Neutrophil (primary cell): ENCODE results near the gene GJB6.

Experiments
- H3K27ac ChIP-seq: fragments of 200-600 bp; sonication (generic); 2 replicates; pipeline ENCODE4 v1.5.1; 2016; ENCODE audit warnings: mild to moderate bottlenecking, moderate library complexity
- H3K27me3 ChIP-seq: fragments of 200-600 bp; sonication (generic); 2 replicates; pipeline ENCODE4 v1.6.0; 2016; ENCODE audit warnings: mild to moderate bottlenecking
- H3K36me3 ChIP-seq: fragments of 200-600 bp; sonication (generic); 2 replicates; pipeline ENCODE4 v1.5.1; 2017
- H3K4me1 ChIP-seq, 2 experiments: fragments of 200-600 bp in 1 of 2; sonication (generic) in 1 of 2; 1 replicate in 1 of 2; 2 replicates in 1 of 2; pipeline versions ENCODE4 v1.5.1 to v1.6.1; 2013 to 2016; ENCODE audit warnings: low read depth in 1 of 2, low read length in 1 of 2, mild to moderate bottlenecking in 1 of 2, moderate library complexity in 1 of 2; ENCODE audit not compliant: control insufficient read depth in 1 of 2, insufficient read depth in 1 of 2
- H3K4me3 ChIP-seq, 2 experiments: fragments of 200-600 bp in 1 of 2; sonication (generic) in 1 of 2; 1 replicate in 1 of 2; 2 replicates in 1 of 2; pipeline ENCODE4 v1.5.1; 2013 to 2016; ENCODE audit warnings: low read depth in 1 of 2, low read length in 1 of 2, mild to moderate bottlenecking in 1 of 2, moderate library complexity in 1 of 2
- H3K9me3 ChIP-seq: fragments of 200-600 bp; sonication (generic); 2 replicates; pipeline ENCODE4 v1.5.1; 2016
- CTCF ChIP-seq: fragments of 200-600 bp; sonication (generic); IDR thresholded peaks from 2 replicates; pipeline ENCODE4 v1.5.1; 2016; ENCODE audit warnings: antibody characterized with exemption

The GJB6 gene

GRCh38 chr13:20232556-20233277 lies 598 bp upstream of the GJB6 start:
- no peaks in the 10 kb centered on the region for H3K9me3 ChIP-seq
- peaks cover 74% of the 10 kb centered on the region for H3K27me3 ChIP-seq
- peak overlapping the region; percentile 81 for H3K27ac ChIP-seq
- H3K4me3 ChIP-seq = peak overlapping the region; percentile 64 to 65
- peaks cover 26 to 35% of the 10 kb centered on the region in 2 experiments for H3K4me1 ChIP-seq
- TF ChIP-seq CTCF = no peak
- H3K36me3 ChIP-seq = no peaks in the 10 kb centered on the region

GRCh38 chr13:20230913-20231838 lies 943 bp downstream of the GJB6 start:
- no peaks in the 10 kb centered on the region for H3K9me3 ChIP-seq
- H3K27ac ChIP-seq = peak overlapping the region; percentile 81
- TF ChIP-seq CTCF = no peak
- no peaks in the 10 kb centered on the region for H3K36me3 ChIP-seq
- peaks cover 68% of the 10 kb centered on the region for H3K27me3 ChIP-seq
- peak overlapping the region; percentile 64 to 65 for H3K4me3 ChIP-seq
- H3K4me1 ChIP-seq = peaks cover 26 to 35% of the 10 kb centered on the region in 2 experiments

GRCh38 chr13:20227730-20228129 lies 4.4 kb downstream of the GJB6 start:
- no peaks in the 10 kb centered on the region for H3K9me3 ChIP-seq
- H3K27me3 ChIP-seq = peaks cover 35% of the 10 kb centered on the region
- H3K4me1 ChIP-seq = peaks cover 34 to 52% of the 10 kb centered on the region in 2 experiments
- no peak overlapping the region for H3K27ac ChIP-seq
- H3K36me3 ChIP-seq = peaks cover 3% of the 10 kb centered on the region
- TF ChIP-seq CTCF = no peak
- no peak overlapping the region for H3K4me3 ChIP-seq

- peaks cover 3% of the 10 kb centered on the region for H3K36me3 ChIP-seq
- peaks cover 34 to 52% of the 10 kb centered on the region in 2 experiments for H3K4me1 ChIP-seq
- no peak overlapping the region for H3K4me3 ChIP-seq
- H3K9me3 ChIP-seq = no peaks in the 10 kb centered on the region
- no peak for TF ChIP-seq CTCF
- H3K27ac ChIP-seq = no peak overlapping the region
- peaks cover 30% of the 10 kb centered on the region for H3K27me3 ChIP-seq
Measured at GRCh38 chr13:20227288-20227687, 4.8 kb downstream of the GJB6 start.

- peaks cover 3% of the 10 kb centered on the region for H3K36me3 ChIP-seq
- no peak for TF ChIP-seq CTCF
- peaks cover 4% of the 10 kb centered on the region for H3K27me3 ChIP-seq
- peak overlapping the region; percentile 78 for H3K27ac ChIP-seq
- peak overlapping the region in 1 of 2 experiments; percentile 11 for H3K4me3 ChIP-seq
- H3K9me3 ChIP-seq = no peaks in the 10 kb centered on the region
- H3K4me1 ChIP-seq = peaks cover 39 to 54% of the 10 kb centered on the region in 2 experiments
Measured at GRCh38 chr13:20222553-20222952, 9.6 kb downstream of the GJB6 start.
